IMR-90 (cell line): Measurements from ENCODE around the gene CYB5RL. TPM values are rescaled to one million over a fixed set of nuclear protein-coding genes. Genes with fewer than 3 reads are reported as not detected.

Experiments used
- ATAC-seq: fragments of 200-7000 bp; cut with Tn5 transposase; 2 replicates; pipeline ENCODE4 v1.9.1; 2020; ENCODE audit warnings: low read depth, mild to moderate bottlenecking, moderate library complexity
- BruUV-seq: library from RNA; stranded (reverse); fragments of 400-500 nt; replicated peaks from 2 replicates; lab custom pipeline; 2021; lab: Mats Ljungman, UMichigan
- CTCF ChIA-PET: fragments of 300-600 bp; formaldehyde crosslinking; extraction: SDS; loops from one replicate; lab custom pipeline; 2021; ENCODE audit warnings: antibody characterized with exemption; lab: Yijun Ruan, JAX
- POLR2A ChIA-PET: fragments of 300-600 bp; sonication (Branson Sonifier 250); formaldehyde crosslinking; loops from one replicate; lab custom pipeline; 2022; ENCODE audit warnings: antibody characterized with exemption; ENCODE audit not compliant: unreplicated experiment; lab: Charles Lee
- DNase-seq: peaks from one replicate; pipeline ENCODE4 v3.0.0; 2013
- H2AFZ ChIP-seq: replicated peaks from 2 replicates; pipeline ENCODE3; 2013; ENCODE audit warnings: low read length, mild to moderate bottlenecking; ENCODE audit not compliant: poor library complexity
- H2AK5ac ChIP-seq: 2 replicates; pipeline ENCODE4 v1.6.1; 2013; ENCODE audit warnings: low read depth, low read length, inconsistent platforms
- H2AK9ac ChIP-seq: replicated peaks from 2 replicates; pipeline ENCODE3; 2013; ENCODE audit warnings: mild to moderate bottlenecking, low read depth, low read length, moderate library complexity; ENCODE audit not compliant: poor library complexity
- H2BK120ac ChIP-seq: 2 replicates; pipeline ENCODE4 v1.6.1; 2013; ENCODE audit warnings: low read depth, low read length, inconsistent platforms
- H2BK15ac ChIP-seq: 3 replicates; pipeline ENCODE4 v1.6.1; 2013; ENCODE audit warnings: low read depth, low read length, inconsistent platforms
- H2BK20ac ChIP-seq: 2 replicates; pipeline ENCODE4 v1.6.1; 2013; ENCODE audit warnings: low read depth, mild to moderate bottlenecking, inconsistent platforms, low read length, moderate library complexity
- H2BK5ac ChIP-seq: 2 replicates; pipeline ENCODE4 v1.6.1; 2013; ENCODE audit warnings: mild to moderate bottlenecking, low read depth, low read length, inconsistent platforms; ENCODE audit not compliant: poor library complexity, severe bottlenecking
- H3K14ac ChIP-seq: replicated peaks from 2 replicates; pipeline ENCODE4 v1.6.1; 2013; ENCODE audit warnings: low read depth, low read length, inconsistent platforms
- H3K18ac ChIP-seq: 2 replicates; pipeline ENCODE4 v1.6.1; 2013; ENCODE audit warnings: low read depth, low read length, control low read depth
- H3K23ac ChIP-seq: 2 replicates; pipeline ENCODE4 v1.6.1; 2013; ENCODE audit warnings: low read depth, low read length, inconsistent platforms
- H3K27ac ChIP-seq: 2 replicates; pipeline ENCODE4 v1.5.1; 2013; ENCODE audit warnings: mild to moderate bottlenecking, control low read depth, low read length; ENCODE audit not compliant: insufficient read depth
- H3K27me3 ChIP-seq: 2 replicates; pipeline ENCODE4 v1.6.1; 2013; ENCODE audit warnings: low read length; ENCODE audit not compliant: control insufficient read depth, insufficient read depth
- H3K36me3 ChIP-seq: 2 replicates; pipeline ENCODE4 v1.6.1; 2013; ENCODE audit warnings: low read length, mixed read lengths; ENCODE audit not compliant: control insufficient read depth, insufficient read depth
- H3K4ac ChIP-seq: 2 replicates; pipeline ENCODE4 v1.6.1; 2013; ENCODE audit warnings: low read depth, low read length, inconsistent platforms
- H3K4me1 ChIP-seq: 2 replicates; pipeline ENCODE4 v1.6.1; 2013; ENCODE audit warnings: low read length, mixed read lengths; ENCODE audit not compliant: control insufficient read depth, insufficient read depth
- H3K4me2 ChIP-seq: 2 replicates; pipeline ENCODE4 v1.6.1; 2013; ENCODE audit warnings: low read depth, mild to moderate bottlenecking, control low read depth, low read length, moderate library complexity
- H3K4me3 ChIP-seq: 2 replicates; pipeline ENCODE4 v1.5.1; 2013; ENCODE audit warnings: low read depth, mild to moderate bottlenecking, control low read depth, low read length, moderate library complexity; ENCODE audit not compliant: insufficient read depth
- H3K56ac ChIP-seq: 2 replicates; pipeline ENCODE4 v1.6.1; 2013; ENCODE audit warnings: low read length, inconsistent platforms; ENCODE audit not compliant: insufficient read depth; ENCODE audit errors: extremely low read depth
- H3K79me1 ChIP-seq, 2 experiments: 2 replicates each; pipeline ENCODE4 v1.6.1; 2013; ENCODE audit warnings: low read length in 2 of 2, inconsistent platforms in 1 of 2, low read depth in 1 of 2
- H3K9ac ChIP-seq: 2 replicates; pipeline ENCODE4 v1.6.1; 2013; ENCODE audit warnings: low read depth, low read length, control low read depth
- H3K9me1 ChIP-seq: 2 replicates; pipeline ENCODE4 v1.6.1; 2013; ENCODE audit warnings: low read length, inconsistent platforms; ENCODE audit not compliant: insufficient read depth
- H3K9me3 ChIP-seq: 2 replicates; pipeline ENCODE4 v1.6.1; 2013; ENCODE audit warnings: low read length; ENCODE audit not compliant: control insufficient read depth, insufficient read depth
- H4K20me1 ChIP-seq: 2 replicates; pipeline ENCODE4 v1.6.1; 2013; ENCODE audit warnings: low read length, inconsistent platforms; ENCODE audit not compliant: insufficient read depth
- H4K5ac ChIP-seq: 2 replicates; pipeline ENCODE4 v1.6.1; 2013; ENCODE audit warnings: mild to moderate bottlenecking, low read depth, low read length, control low read depth
- H4K8ac ChIP-seq, 2 experiments: 2 replicates each; pipeline ENCODE4 v1.6.1; 2013; ENCODE audit warnings: low read depth in 2 of 2, low read length in 2 of 2, control low read depth in 1 of 2, inconsistent platforms in 1 of 2
- H4K91ac ChIP-seq: 2 replicates; pipeline ENCODE4 v1.6.1; 2013; ENCODE audit warnings: low read depth, low read length, inconsistent platforms; ENCODE audit not compliant: insufficient read depth
- ELK1 ChIP-seq: fragments of 150-350 bp; IDR thresholded peaks from 2 replicates; pipeline ENCODE4 v1.6.1; 2016; ENCODE audit warnings: low read depth, mild to moderate bottlenecking, low read length, moderate library complexity, borderline replicate concordance
- NFE2L2 ChIP-seq: fragments of 150-350 bp; IDR thresholded peaks from 2 replicates; pipeline ENCODE4 v1.6.1; 2016; ENCODE audit warnings: low read depth, mild to moderate bottlenecking, low read length
- RAD21 ChIP-seq: IDR thresholded peaks from 2 replicates; pipeline ENCODE4 v1.6.1; 2012; ENCODE audit warnings: low read length, improper control_type of control experiment
- WGBS, 2 experiments: methylation state at CpG; one replicate each; pipeline versions ENCODE4 v1.1.5 to v1.1.7; 2013; ENCODE audit warnings: missing lambda C conversion rate in 2 of 2; ENCODE audit not compliant: insufficient read length in 1 of 2; ENCODE audit errors: extremely low coverage in 2 of 2; 5-methylcytosine and 5-hydroxymethylcytosine counted together
- dilution Hi-C: fragments of 300-500 bp; cut with HindIII; formaldehyde crosslinking; loops from one replicate; pipeline ENCODE4 v1.14.3; 2018; ENCODE audit warnings: low sequenced_read_pairs; ENCODE audit not compliant: unreplicated experiment
- in situ Hi-C: fragments of 300-500 bp; cut with MboI; formaldehyde crosslinking; loops from 3 replicates; pipeline ENCODE4 v1.14.3; 2019; ENCODE audit warnings: low sequenced_read_pairs, inconsistent platforms, mixed read lengths
- intact Hi-C: fragments of 100-400 bp; cut with micrococcal nuclease; formaldehyde crosslinking; loops from 2 replicates; pipeline ENCODE4 v1.10.0; 2022
- polyA plus RNA-seq, 3 experiments: library from polyadenylated mRNA; depleted of rRNA; stranded (reverse); fragments of >200 nt; gene quantifications; 2 replicates each; pipeline ENCODE4 v1.2.3, GENCODE V29; 2012; ENCODE audit warnings: low replicate concordance in 1 of 3
- total RNA-seq: library from RNA; depleted of rRNA; stranded (reverse); fragments of >200 nt; gene quantifications from 2 replicates; pipeline ENCODE4 v1.2.3, GENCODE V29; 2012

Gene CYB5RL
- total and polyA plus RNA-seq, 2 of the 4 experiments (the other 2 are of a cell fraction), result 3.8 to 4.3 TPM

GRCh38 chr1:54245501-54245900 lies 45.7 kb upstream of the CYB5RL start:
- Histone ChIP-seq H2AFZ (no peak overlapping the region), H3K23ac (no peak overlapping the region), H4K91ac (no peak overlapping the region), H3K4me1 (peaks cover 3% of the 10 kb centered on the region), H4K20me1 (no peaks in the 10 kb centered on the region), H3K18ac (no peak overlapping the region), H4K5ac (no peak overlapping the region), H3K4me3 (no peak overlapping the region), H2AK5ac (no peak overlapping the region), H3K9me3 (no peaks in the 10 kb centered on the region), H2AK9ac (no peak overlapping the region), H2BK120ac (no peak overlapping the region), H3K27me3 (no peaks in the 10 kb centered on the region), H2BK5ac (no peak overlapping the region), H3K27ac (no peak overlapping the region), H3K56ac (no peak overlapping the region), H3K4ac (no peak overlapping the region), H2BK20ac (no peak overlapping the region), H3K36me3 (peaks cover 74% of the 10 kb centered on the region), H4K8ac (no peak overlapping the region), H3K9ac (no peak overlapping the region), H3K14ac (no peak overlapping the region), H3K79me1 (peaks cover 4 to 10% of the 10 kb centered on the region in 2 experiments; a peak in 3 of 4 replicates), H3K9me1 (peaks cover 8% of the 10 kb centered on the region; the same call in 1 of the 2 replicates), H3K4me2 (no peak overlapping the region), H2BK15ac (no peak overlapping the region)
- BruUV-seq, result no TSS peak
- ChIA-PET CTCF (no interaction called here), POLR2A (no interaction called here)
- no peak for DNase-seq
- in situ Hi-C loops (no loop called here), dilution Hi-C loops (no loop called here), intact Hi-C loops (no loop called here)
- ATAC-seq, result no peak; the same call in 1 of the 2 replicates
- TF ChIP-seq ELK1 (no peak), RAD21 (no peak), NFE2L2 (no peak)
- WGBS, 2 experiments, result 78% methylated on average over 2 of the region's 4 CpGs; no CpG with 5 or more reads in 1 of the 2 experiments
